WTC11 (cell line): ENCODE results near the gene ZNF107. TPM values are rescaled to one million over a fixed set of nuclear protein-coding genes. Genes with fewer than 3 reads are reported as not detected.

Experiments
- ATAC-seq: fragments of 200-7000 bp; cut with Tn5 transposase; 2 replicates; pipeline ENCODE4 v1.10.0; 2021; ENCODE audit warnings: mild to moderate bottlenecking, moderate library complexity
- CTCF ChIA-PET: fragments of 300-600 bp; sonication (Branson Sonifier 250); formaldehyde crosslinking; loops from one replicate; lab custom pipeline; 2021; ENCODE audit warnings: antibody characterized with exemption; lab: Charles Lee
- POLR2A ChIA-PET: fragments of 350-600 bp; sonication (Branson Sonifier 250); formaldehyde crosslinking; loops from one replicate; lab custom pipeline; 2021; ENCODE audit warnings: antibody characterized with exemption; lab: Charles Lee
- DNase-seq: peaks from one replicate; pipeline ENCODE4 v3.0.0; 2021; ENCODE audit warnings: low spot score
- H3K27ac Mint-ChIP-seq: 2 replicates; pipeline ENCODE4 v1.8.0; 2021; ENCODE audit warnings: mixed read lengths
- H3K27me3 Mint-ChIP-seq: 2 replicates; pipeline ENCODE4 v1.8.0; 2021; ENCODE audit warnings: low read depth, mild to moderate bottlenecking, moderate library complexity, mixed read lengths
- H3K36me3 Mint-ChIP-seq: 2 replicates; pipeline ENCODE4 v1.8.0; 2021; ENCODE audit warnings: mixed read lengths
- H3K4me1 Mint-ChIP-seq: 2 replicates; pipeline ENCODE4 v1.8.0; 2022; ENCODE audit warnings: mixed read lengths
- H3K4me3 Mint-ChIP-seq: 2 replicates; pipeline ENCODE4 v1.8.0; 2021; ENCODE audit warnings: mild to moderate bottlenecking, moderate library complexity, mixed read lengths
- H3K9me3 Mint-ChIP-seq: 2 replicates; pipeline ENCODE4 v1.8.0; 2021; ENCODE audit warnings: mixed read lengths
- FOXK1 ChIP-seq: sonication (generic); formaldehyde crosslinking; IDR thresholded peaks from 2 replicates; pipeline ENCODE4 v1.8.0; 2022; ENCODE audit warnings: mild to moderate bottlenecking, moderate library complexity, missing genetic modification reagents
- GRHL2 ChIP-seq: fragments of 250-450 bp; sonication (Bioruptor Pico); IDR thresholded peaks from 2 replicates; pipeline ENCODE4 v1.8.0; 2022; ENCODE audit warnings: mild to moderate bottlenecking, moderate library complexity; ENCODE audit not compliant: insufficient replicate concordance, severe bottlenecking
- MYBL2 ChIP-seq: sonication (generic); formaldehyde crosslinking; IDR thresholded peaks from 2 replicates; pipeline ENCODE4 v1.8.1; 2023; ENCODE audit warnings: mild to moderate bottlenecking, moderate library complexity, missing genetic modification reagents
- RELA ChIP-seq: sonication (generic); formaldehyde crosslinking; IDR thresholded peaks from 2 replicates; pipeline ENCODE4 v1.8.1; 2022; ENCODE audit warnings: missing genetic modification reagents, mild to moderate bottlenecking, borderline replicate concordance
- SP1 ChIP-seq: sonication (generic); formaldehyde crosslinking; conservative IDR thresholded peaks from 2 replicates; pipeline ENCODE4 v1.8.1; 2022; ENCODE audit warnings: missing genetic modification reagents
- TCF7 ChIP-seq: sonication (generic); formaldehyde crosslinking; IDR thresholded peaks from 2 replicates; pipeline ENCODE4 v1.8.0; 2022; ENCODE audit warnings: mild to moderate bottlenecking, low read depth, missing genetic modification reagents, moderate library complexity
- TEAD1 ChIP-seq: sonication (generic); formaldehyde crosslinking; IDR thresholded peaks from 2 replicates; pipeline ENCODE4 v1.8.0; 2022; ENCODE audit warnings: mild to moderate bottlenecking, missing genetic modification reagents
- ZNF138 ChIP-seq: sonication (generic); formaldehyde crosslinking; conservative IDR thresholded peaks from 2 replicates; pipeline ENCODE4 v1.8.1; 2022; ENCODE audit warnings: mild to moderate bottlenecking, moderate library complexity, missing genetic modification reagents
- ZNF219 ChIP-seq: sonication (generic); formaldehyde crosslinking; IDR thresholded peaks from 2 replicates; pipeline ENCODE4 v1.8.0; 2023; ENCODE audit warnings: missing genetic modification reagents, mild to moderate bottlenecking, borderline replicate concordance
- total RNA-seq: library from RNA; stranded (reverse); gene quantifications from 3 replicates; pipeline ENCODE4 v1.2.3, GENCODE V29; 2021
- TF ChIP-seq, protein P1 (sequence below): fragments of 250-450 bp; sonication (Bioruptor Pico); IDR thresholded peaks from 2 replicates; pipeline ENCODE4 v1.9.0; 2021; ENCODE audit warnings: mild to moderate bottlenecking
- TF ChIP-seq, protein P2 (sequence below): sonication (generic); formaldehyde crosslinking; IDR thresholded peaks from 2 replicates; pipeline ENCODE4 v1.8.1; 2023; ENCODE audit warnings: mild to moderate bottlenecking, missing genetic modification reagents
- TF ChIP-seq, protein P3 (sequence below): sonication (generic); formaldehyde crosslinking; IDR thresholded peaks from 2 replicates; pipeline ENCODE4 v1.8.0; 2022; ENCODE audit warnings: mild to moderate bottlenecking, missing genetic modification reagents
- TF ChIP-seq, protein P4 (sequence below): sonication (generic); formaldehyde crosslinking; IDR thresholded peaks from 2 replicates; pipeline ENCODE4 v1.8.0; 2023; ENCODE audit warnings: missing genetic modification reagents
- TF ChIP-seq, protein P5 (sequence below): fragments of 250-450 bp; sonication (Bioruptor Pico); IDR thresholded peaks from 2 replicates; pipeline ENCODE4 v2.1.2; 2022; ENCODE audit warnings: mild to moderate bottlenecking, moderate library complexity
- TF ChIP-seq, protein P6 (sequence below): fragments of 250-450 bp; sonication (Bioruptor Pico); IDR thresholded peaks from 2 replicates; pipeline ENCODE4 v1.8.0; 2021; ENCODE audit warnings: mild to moderate bottlenecking
- TF ChIP-seq, protein P7 (sequence below): fragments of 250-450 bp; sonication (Bioruptor Pico); conservative IDR thresholded peaks from 2 replicates; pipeline ENCODE4 v1.9.0; 2021; ENCODE audit warnings: mild to moderate bottlenecking
- TF ChIP-seq, protein P8 (sequence below): sonication (generic); formaldehyde crosslinking; IDR thresholded peaks from 2 replicates; pipeline ENCODE4 v1.8.1; 2022; ENCODE audit warnings: low read depth, mild to moderate bottlenecking, moderate library complexity, missing genetic modification reagents, borderline replicate concordance

The ZNF107 gene
- total RNA-seq, 1 experiment from 2014 or later = 14.7 TPM

DNA sequence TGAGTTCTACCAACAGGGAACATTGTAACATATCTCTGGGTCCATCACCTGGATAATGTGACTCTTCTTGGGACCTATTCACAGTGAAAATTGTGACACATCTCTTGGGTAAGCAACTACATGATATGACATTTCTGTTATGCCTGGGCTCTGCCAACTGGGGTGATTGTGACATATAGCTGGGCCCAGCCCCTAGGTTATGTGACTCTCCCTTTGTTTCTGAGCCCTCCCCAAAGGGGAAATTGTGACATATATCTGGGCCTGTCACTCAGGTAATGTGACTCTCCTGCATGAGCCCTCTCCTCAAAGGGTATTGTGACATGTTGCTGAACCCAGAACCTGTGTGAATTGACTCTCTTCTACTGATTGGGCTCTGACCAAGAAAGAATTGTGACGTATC is 22.4 kb upstream of the ZNF107 start (continued):
- TF ChIP-seq, protein P1, sequence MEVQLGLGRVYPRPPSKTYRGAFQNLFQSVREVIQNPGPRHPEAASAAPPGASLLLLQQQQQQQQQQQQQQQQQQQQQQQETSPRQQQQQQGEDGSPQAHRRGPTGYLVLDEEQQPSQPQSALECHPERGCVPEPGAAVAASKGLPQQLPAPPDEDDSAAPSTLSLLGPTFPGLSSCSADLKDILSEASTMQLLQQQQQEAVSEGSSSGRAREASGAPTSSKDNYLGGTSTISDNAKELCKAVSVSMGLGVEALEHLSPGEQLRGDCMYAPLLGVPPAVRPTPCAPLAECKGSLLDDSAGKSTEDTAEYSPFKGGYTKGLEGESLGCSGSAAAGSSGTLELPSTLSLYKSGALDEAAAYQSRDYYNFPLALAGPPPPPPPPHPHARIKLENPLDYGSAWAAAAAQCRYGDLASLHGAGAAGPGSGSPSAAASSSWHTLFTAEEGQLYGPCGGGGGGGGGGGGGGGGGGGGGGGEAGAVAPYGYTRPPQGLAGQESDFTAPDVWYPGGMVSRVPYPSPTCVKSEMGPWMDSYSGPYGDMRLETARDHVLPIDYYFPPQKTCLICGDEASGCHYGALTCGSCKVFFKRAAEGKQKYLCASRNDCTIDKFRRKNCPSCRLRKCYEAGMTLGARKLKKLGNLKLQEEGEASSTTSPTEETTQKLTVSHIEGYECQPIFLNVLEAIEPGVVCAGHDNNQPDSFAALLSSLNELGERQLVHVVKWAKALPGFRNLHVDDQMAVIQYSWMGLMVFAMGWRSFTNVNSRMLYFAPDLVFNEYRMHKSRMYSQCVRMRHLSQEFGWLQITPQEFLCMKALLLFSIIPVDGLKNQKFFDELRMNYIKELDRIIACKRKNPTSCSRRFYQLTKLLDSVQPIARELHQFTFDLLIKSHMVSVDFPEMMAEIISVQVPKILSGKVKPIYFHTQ (CRISPR knock-in tag) = no peak
- TF ChIP-seq GRHL2 (no peak), FOXK1 (CRISPR knock-in tag) (no peak), TCF7 (CRISPR knock-in tag) (no peak), MYBL2 (CRISPR knock-in tag) (no peak)
- TF ChIP-seq, protein P2, sequence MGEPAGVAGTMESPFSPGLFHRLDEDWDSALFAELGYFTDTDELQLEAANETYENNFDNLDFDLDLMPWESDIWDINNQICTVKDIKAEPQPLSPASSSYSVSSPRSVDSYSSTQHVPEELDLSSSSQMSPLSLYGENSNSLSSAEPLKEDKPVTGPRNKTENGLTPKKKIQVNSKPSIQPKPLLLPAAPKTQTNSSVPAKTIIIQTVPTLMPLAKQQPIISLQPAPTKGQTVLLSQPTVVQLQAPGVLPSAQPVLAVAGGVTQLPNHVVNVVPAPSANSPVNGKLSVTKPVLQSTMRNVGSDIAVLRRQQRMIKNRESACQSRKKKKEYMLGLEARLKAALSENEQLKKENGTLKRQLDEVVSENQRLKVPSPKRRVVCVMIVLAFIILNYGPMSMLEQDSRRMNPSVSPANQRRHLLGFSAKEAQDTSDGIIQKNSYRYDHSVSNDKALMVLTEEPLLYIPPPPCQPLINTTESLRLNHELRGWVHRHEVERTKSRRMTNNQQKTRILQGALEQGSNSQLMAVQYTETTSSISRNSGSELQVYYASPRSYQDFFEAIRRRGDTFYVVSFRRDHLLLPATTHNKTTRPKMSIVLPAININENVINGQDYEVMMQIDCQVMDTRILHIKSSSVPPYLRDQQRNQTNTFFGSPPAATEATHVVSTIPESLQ (CRISPR knock-in tag) = no peak
- TF ChIP-seq, all 79 proteins: peak for 0

DNA sequence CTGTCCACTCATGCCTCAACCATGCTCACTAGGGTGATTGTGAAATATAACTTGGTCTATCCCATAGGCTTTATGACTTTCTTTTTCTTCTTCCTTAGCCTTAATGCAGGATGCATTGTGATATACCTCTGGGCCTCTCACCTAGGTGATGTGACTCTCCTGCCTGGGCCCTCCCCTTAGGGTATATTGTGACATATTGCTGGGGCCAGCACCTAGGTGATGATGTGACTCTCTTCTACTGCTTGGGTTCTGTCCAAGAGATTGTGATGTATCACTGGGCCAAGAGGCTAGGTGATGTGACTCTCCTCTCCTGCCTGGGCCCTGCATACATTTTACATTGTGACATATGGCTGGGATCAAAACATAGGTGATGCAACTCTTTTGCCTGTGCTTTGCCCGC is 14.7 kb upstream of the ZNF107 start:
- no peak overlapping the region for H3K27ac Mint-ChIP-seq
- DNase-seq = no peak
- no peak for ATAC-seq
- H3K4me3 Mint-ChIP-seq = no peak overlapping the region
- CTCF ChIA-PET = no interaction called here
- POLR2A ChIA-PET = no interaction called here
- peaks cover 66% of the 10 kb centered on the region for H3K36me3 Mint-ChIP-seq
- H3K27me3 Mint-ChIP-seq = peaks cover 31% of the 10 kb centered on the region
- no peaks in the 10 kb centered on the region for H3K4me1 Mint-ChIP-seq
- TF ChIP-seq ZNF219 = no peak
- TF ChIP-seq, protein P3, sequence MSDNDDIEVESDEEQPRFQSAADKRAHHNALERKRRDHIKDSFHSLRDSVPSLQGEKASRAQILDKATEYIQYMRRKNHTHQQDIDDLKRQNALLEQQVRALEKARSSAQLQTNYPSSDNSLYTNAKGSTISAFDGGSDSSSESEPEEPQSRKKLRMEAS (CRISPR knock-in tag) = no peak
- peaks cover 68% of the 10 kb centered on the region for H3K9me3 Mint-ChIP-seq

DNA sequence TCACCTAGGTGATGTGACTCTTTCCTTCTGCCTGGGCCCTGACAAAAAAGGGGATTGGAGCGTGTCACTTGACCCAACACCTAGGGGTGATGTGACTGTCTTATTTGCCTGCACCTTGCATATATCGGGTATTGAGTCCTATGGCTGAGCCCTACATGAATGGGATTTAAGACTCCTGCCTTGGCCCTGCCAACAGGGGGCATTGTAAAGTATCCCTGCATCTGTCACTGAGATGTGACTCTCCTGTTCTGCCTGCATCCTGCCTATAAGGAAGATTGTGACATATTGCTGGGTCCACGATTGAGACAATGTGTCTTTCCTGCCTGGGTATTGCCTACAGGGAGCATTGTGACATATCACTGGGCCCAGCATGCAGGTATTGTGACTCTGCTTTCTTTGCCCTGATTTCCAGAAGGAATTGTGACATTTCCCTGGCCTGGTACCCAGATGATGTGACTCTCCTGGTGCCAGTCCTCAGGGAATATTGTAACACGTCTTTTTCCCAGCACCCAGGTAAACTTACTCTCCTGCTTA is 14.2 kb upstream of the ZNF107 start:
- Mint-ChIP-seq H3K4me3 (no peak overlapping the region), H3K4me1 (no peaks in the 10 kb centered on the region), H3K36me3 (peaks cover 69% of the 10 kb centered on the region), H3K27me3 (peaks cover 31% of the 10 kb centered on the region), H3K27ac (no peak overlapping the region), H3K9me3 (peaks cover 73% of the 10 kb centered on the region)
- CTCF ChIA-PET = no interaction called here
- ATAC-seq = no peak
- POLR2A ChIA-PET = no interaction called here
- DNase-seq = no peak
- TF ChIP-seq, protein P4, sequence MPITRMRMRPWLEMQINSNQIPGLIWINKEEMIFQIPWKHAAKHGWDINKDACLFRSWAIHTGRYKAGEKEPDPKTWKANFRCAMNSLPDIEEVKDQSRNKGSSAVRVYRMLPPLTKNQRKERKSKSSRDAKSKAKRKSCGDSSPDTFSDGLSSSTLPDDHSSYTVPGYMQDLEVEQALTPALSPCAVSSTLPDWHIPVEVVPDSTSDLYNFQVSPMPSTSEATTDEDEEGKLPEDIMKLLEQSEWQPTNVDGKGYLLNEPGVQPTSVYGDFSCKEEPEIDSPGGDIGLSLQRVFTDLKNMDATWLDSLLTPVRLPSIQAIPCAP (CRISPR knock-in tag) = no peak

DNA sequence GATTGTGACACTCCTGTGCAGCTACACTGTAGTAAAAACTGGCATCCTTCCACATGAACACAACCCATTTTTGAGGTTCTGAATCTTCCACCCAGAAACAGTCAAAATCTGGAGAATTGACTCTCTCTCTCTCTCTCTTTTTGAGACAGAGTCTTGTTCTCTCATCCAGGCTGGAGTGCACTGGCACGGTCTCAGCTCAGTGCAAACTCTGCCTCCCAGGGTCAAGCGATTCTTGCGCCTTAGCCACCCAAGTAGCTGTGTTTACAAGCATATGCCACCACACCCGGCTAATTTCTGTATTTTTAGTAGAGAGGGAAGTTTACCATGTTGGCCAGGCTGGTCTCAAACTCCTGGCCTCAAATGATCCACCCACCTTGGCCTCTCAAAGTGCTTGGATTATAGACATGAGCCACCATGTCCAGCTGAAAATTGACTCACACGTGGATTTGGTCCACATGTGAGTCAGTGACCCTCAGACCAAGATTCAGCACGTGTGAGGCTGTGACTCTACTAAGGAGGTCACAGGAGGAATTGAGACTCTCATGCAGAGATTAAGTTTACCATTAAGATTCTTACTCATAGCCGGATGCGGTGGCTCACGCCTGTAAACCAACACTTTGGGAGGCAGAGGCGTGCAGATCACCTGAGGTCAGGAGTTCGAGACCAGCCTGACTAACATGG is 12.1 kb upstream of the ZNF107 start:
- H3K36me3 Mint-ChIP-seq = peaks cover 70% of the 10 kb centered on the region
- H3K4me1 Mint-ChIP-seq = no peaks in the 10 kb centered on the region
- ChIA-PET CTCF (no interaction called here), POLR2A (no interaction called here)
- ATAC-seq = no peak
- H3K4me3 Mint-ChIP-seq = no peak overlapping the region
- no peak overlapping the region for H3K27ac Mint-ChIP-seq
- H3K9me3 Mint-ChIP-seq = peaks cover 83% of the 10 kb centered on the region
- no peak for DNase-seq
- peaks cover 36% of the 10 kb centered on the region for H3K27me3 Mint-ChIP-seq
- TF ChIP-seq ZNF138 (CRISPR knock-in tag) = no peak
- TF ChIP-seq, protein P5, sequence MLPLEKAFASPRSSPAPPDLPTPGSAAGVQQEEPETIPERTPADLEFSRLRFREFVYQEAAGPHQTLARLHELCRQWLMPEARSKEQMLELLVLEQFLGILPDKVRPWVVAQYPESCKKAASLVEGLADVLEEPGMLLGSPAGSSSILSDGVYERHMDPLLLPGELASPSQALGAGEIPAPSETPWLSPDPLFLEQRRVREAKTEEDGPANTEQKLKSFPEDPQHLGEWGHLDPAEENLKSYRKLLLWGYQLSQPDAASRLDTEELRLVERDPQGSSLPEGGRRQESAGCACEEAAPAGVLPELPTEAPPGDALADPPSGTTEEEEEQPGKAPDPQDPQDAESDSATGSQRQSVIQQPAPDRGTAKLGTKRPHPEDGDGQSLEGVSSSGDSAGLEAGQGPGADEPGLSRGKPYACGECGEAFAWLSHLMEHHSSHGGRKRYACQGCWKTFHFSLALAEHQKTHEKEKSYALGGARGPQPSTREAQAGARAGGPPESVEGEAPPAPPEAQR (CRISPR knock-in tag) = no peak
- TF ChIP-seq RELA = no peak
- no peak for TF ChIP-seq SP1 (CRISPR knock-in tag)
- TF ChIP-seq TEAD1 (CRISPR knock-in tag) = no peak
- TF ChIP-seq, protein P6, sequence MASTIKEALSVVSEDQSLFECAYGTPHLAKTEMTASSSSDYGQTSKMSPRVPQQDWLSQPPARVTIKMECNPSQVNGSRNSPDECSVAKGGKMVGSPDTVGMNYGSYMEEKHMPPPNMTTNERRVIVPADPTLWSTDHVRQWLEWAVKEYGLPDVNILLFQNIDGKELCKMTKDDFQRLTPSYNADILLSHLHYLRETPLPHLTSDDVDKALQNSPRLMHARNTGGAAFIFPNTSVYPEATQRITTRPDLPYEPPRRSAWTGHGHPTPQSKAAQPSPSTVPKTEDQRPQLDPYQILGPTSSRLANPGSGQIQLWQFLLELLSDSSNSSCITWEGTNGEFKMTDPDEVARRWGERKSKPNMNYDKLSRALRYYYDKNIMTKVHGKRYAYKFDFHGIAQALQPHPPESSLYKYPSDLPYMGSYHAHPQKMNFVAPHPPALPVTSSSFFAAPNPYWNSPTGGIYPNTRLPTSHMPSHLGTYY (CRISPR knock-in tag) = no peak
- TF ChIP-seq, protein P7, sequence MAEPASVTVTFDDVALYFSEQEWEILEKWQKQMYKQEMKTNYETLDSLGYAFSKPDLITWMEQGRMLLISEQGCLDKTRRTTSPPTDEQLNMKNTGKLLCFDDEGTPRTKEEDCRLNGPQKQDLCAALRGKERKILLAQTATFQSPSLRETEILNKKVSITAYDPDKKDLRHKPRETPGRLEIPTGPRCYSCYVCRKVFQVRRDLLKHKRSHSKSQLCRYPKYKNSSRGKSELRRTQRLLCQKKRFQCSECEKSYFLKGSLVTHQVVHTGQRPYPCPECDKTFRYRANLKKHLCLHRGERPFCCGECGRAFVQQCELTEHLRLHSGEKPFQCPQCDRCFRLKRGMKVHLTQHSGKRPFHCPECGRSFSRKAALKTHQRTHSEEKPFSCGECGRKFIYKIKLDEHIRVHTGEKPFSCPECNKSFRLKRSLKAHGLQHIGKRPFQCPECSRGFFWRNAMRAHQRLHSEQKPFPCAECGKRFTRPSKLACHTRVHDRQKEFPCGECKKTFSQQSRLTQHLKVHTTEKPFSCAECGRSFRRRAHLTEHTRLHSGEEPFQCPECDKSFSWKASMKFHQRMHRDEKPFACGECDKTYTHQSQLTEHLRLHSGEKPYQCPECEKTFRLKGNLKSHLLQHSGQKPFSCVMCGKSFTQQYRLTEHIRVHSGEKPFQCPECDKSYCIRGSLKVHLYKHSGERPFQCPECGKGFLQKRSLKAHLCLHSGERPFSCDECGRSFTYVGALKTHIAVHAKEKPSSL (CRISPR knock-in tag) = no peak
- TF ChIP-seq, protein P8, sequence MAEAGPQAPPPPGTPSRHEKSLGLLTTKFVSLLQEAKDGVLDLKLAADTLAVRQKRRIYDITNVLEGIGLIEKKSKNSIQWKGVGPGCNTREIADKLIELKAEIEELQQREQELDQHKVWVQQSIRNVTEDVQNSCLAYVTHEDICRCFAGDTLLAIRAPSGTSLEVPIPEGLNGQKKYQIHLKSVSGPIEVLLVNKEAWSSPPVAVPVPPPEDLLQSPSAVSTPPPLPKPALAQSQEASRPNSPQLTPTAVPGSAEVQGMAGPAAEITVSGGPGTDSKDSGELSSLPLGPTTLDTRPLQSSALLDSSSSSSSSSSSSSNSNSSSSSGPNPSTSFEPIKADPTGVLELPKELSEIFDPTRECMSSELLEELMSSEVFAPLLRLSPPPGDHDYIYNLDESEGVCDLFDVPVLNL (CRISPR knock-in tag) = no peak
